ENCODE results near the gene SLC66A3. TPM values are rescaled to one million over a fixed set of nuclear protein-coding genes. Genes with fewer than 3 reads are reported as not detected.

SLC66A3 gene
- total RNA-seq: 10 to 100 TPM in 3 of 4 donors, 1 to 10 TPM in 1; 2.2 to 67.3 (median 39.8) TPM

- no peaks in the 10 kb centered on the region for H3K36me3 ChIP-seq
- no peaks in the 10 kb centered on the region for H3K27me3 ChIP-seq
- WGBS, 2 donors (ENCODE audit: low coverage in 1 of 2): 1% methylated on average over 46 of the region's 71 CpGs; no CpG with 5 or more reads in 1 of the 2 donors
- in situ Hi-C loops (cut with MboI; ENCODE audit: low pct_ligation_motif_present in 1 of 4, low pct_unique_long_range_greater_than_20kb in 1 of 4, low sequenced_read_pairs in 3 of 4): no loop called here
- TF ChIP-seq POLR2A (IDR thresholded peaks at IDR 0.05): peak; percentile 68
- TF ChIP-seq, protein P1, sequence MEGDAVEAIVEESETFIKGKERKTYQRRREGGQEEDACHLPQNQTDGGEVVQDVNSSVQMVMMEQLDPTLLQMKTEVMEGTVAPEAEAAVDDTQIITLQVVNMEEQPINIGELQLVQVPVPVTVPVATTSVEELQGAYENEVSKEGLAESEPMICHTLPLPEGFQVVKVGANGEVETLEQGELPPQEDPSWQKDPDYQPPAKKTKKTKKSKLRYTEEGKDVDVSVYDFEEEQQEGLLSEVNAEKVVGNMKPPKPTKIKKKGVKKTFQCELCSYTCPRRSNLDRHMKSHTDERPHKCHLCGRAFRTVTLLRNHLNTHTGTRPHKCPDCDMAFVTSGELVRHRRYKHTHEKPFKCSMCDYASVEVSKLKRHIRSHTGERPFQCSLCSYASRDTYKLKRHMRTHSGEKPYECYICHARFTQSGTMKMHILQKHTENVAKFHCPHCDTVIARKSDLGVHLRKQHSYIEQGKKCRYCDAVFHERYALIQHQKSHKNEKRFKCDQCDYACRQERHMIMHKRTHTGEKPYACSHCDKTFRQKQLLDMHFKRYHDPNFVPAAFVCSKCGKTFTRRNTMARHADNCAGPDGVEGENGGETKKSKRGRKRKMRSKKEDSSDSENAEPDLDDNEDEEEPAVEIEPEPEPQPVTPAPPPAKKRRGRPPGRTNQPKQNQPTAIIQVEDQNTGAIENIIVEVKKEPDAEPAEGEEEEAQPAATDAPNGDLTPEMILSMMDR (IDR thresholded peaks at IDR 0.05): peak in 3 of 5 experiments; percentile 9 to 26 (median 12)
- no peak for TF ChIP-seq EP300 (IDR thresholded peaks at IDR 0.05; ENCODE audit: low read depth)
- peak; percentile 81 to 89 (median 87) for TF ChIP-seq POLR2AphosphoS5 (IDR thresholded peaks at IDR 0.05)
- no peak for DNase-seq
- peak within 1 kb of the TSS; percentile 55 to 81 (median 70) for H3K4me3 ChIP-seq
- H3K4me1 ChIP-seq: peaks cover 3 to 19% (median 16%) of the 10 kb centered on the region in 4 donors
- intact Hi-C loops (cut with DNase I; ENCODE audit: low total_unique reads): no loop called here
- H3K9me3 ChIP-seq: no peaks in the 10 kb centered on the region
- peak within 1 kb of the TSS; percentile 95 to 96 (median 96) for H3K27ac ChIP-seq
Observed at GRCh38 chr2:11155381-11156035, at the start of gene SLC66A3. SLC66A3 (plus strand) TSS chr2:11155467; CDS start chr2:11155547, 80 bp downstream.

GRCh38 chr2:11109002-11109401 is 46.3 kb upstream of the SLC66A3 start:
- DNase-seq: no peak
- Histone ChIP-seq H3K36me3 (no peaks in the 10 kb centered on the region), H3K9me3 (no peaks in the 10 kb centered on the region), H3K27me3 (no peaks in the 10 kb centered on the region), H3K4me1 (no peaks in the 10 kb centered on the region), H3K4me3 (no peak overlapping the region), H3K27ac (no peak overlapping the region)
- TF ChIP-seq EP300 (IDR thresholded peaks at IDR 0.05; ENCODE audit: low read depth) (no peak), POLR2AphosphoS5 (IDR thresholded peaks at IDR 0.05) (no peak), POLR2A (IDR thresholded peaks at IDR 0.05) (no peak)
- TF ChIP-seq, protein P1 (IDR thresholded peaks at IDR 0.05): no peak
- WGBS, 2 donors (ENCODE audit: low coverage in 1 of 2): 90 to 97% methylated on average over 2 of the region's 2 CpGs
- in situ Hi-C loops (cut with MboI; ENCODE audit: low pct_ligation_motif_present in 1 of 4, low pct_unique_long_range_greater_than_20kb in 1 of 4, low sequenced_read_pairs in 3 of 4) (no loop called here), intact Hi-C loops (cut with DNase I; ENCODE audit: low total_unique reads) (no loop called here)

- Histone ChIP-seq H3K27ac (no peak overlapping the region), H3K36me3 (no peaks in the 10 kb centered on the region), H3K9me3 (no peaks in the 10 kb centered on the region), H3K4me3 (no peak overlapping the region), H3K4me1 (no peaks in the 10 kb centered on the region), H3K27me3 (no peaks in the 10 kb centered on the region)
- no peak for DNase-seq
- intact Hi-C loops (cut with DNase I; ENCODE audit: low total_unique reads): no loop called here
- in situ Hi-C loops (cut with MboI; ENCODE audit: low pct_ligation_motif_present in 1 of 4, low pct_unique_long_range_greater_than_20kb in 1 of 4, low sequenced_read_pairs in 3 of 4): no loop called here
- 93 to 97% methylated on average over 8 to 9 of the region's 9 CpGs for WGBS, 2 donors (ENCODE audit: low coverage in 1 of 2)
- TF ChIP-seq, protein P1 (IDR thresholded peaks at IDR 0.05): no peak
- TF ChIP-seq EP300 (IDR thresholded peaks at IDR 0.05; ENCODE audit: low read depth) (no peak), POLR2A (IDR thresholded peaks at IDR 0.05) (no peak), POLR2AphosphoS5 (IDR thresholded peaks at IDR 0.05) (no peak)
Observed at GRCh38 chr2:11112870-11113428, 42.3 kb upstream of the SLC66A3 start.

GRCh38 chr2:11117776-11118175 is 37.5 kb upstream of the SLC66A3 start:
- Histone ChIP-seq H3K4me3 (no peak overlapping the region), H3K27ac (no peak overlapping the region), H3K27me3 (no peaks in the 10 kb centered on the region), H3K36me3 (no peaks in the 10 kb centered on the region), H3K9me3 (no peaks in the 10 kb centered on the region), H3K4me1 (no peaks in the 10 kb centered on the region)
- intact Hi-C loops (cut with DNase I; ENCODE audit: low total_unique reads): no loop called here
- no peak for TF ChIP-seq POLR2AphosphoS5 (IDR thresholded peaks at IDR 0.05)
- TF ChIP-seq EP300 (IDR thresholded peaks at IDR 0.05; ENCODE audit: low read depth): no peak
- no peak for TF ChIP-seq POLR2A (IDR thresholded peaks at IDR 0.05)
- TF ChIP-seq, protein P1 (IDR thresholded peaks at IDR 0.05): no peak
- 80 to 90% methylated on average over 4 to 6 of the region's 6 CpGs for WGBS, 2 donors (ENCODE audit: low coverage in 1 of 2)
- DNase-seq: no peak
- in situ Hi-C loops (cut with MboI; ENCODE audit: low pct_ligation_motif_present in 1 of 4, low pct_unique_long_range_greater_than_20kb in 1 of 4, low sequenced_read_pairs in 3 of 4): no loop called here

Data from transverse colon (tissue), 4 donors.